HCT116 (cell line): ENCODE data around the gene VPS39. TPM values are rescaled to one million over a fixed set of nuclear protein-coding genes. Genes with fewer than 3 reads are reported as not detected.

Experiments
- ATAC-seq: fragments of 200-7000 bp; cut with Tn5 transposase; 2 replicates; pipeline ENCODE4 v1.9.1; 2020; ENCODE audit warnings: mild to moderate bottlenecking, moderate library complexity
- BruUV-seq: library from RNA; stranded (reverse); fragments of 400-500 nt; replicated peaks from 2 replicates; lab custom pipeline; 2021; lab: Mats Ljungman, UMichigan
- CTCF ChIA-PET: fragments of 300-600 bp; sonication (Branson Sonifier 250); formaldehyde crosslinking; loops from one replicate; lab custom pipeline; 2021; ENCODE audit warnings: antibody characterized with exemption; lab: Charles Lee
- POLR2A ChIA-PET: fragments of 300-600, 350-600 bp; sonication (Branson Sonifier 250); formaldehyde crosslinking; loops from one replicate; lab custom pipeline; 2021; ENCODE audit warnings: antibody characterized with exemption; lab: Charles Lee
- RAD21 ChIA-PET, 2 experiments: fragments of 300-600 bp; sonication (Branson Sonifier 250); formaldehyde crosslinking; loops; one replicate each; lab custom pipeline; 2023; ENCODE audit warnings: low total read pairs in 2 of 2; ENCODE audit not compliant: uncharacterized antibody in 2 of 2, unreplicated experiment in 2 of 2, low non-redundant PET in 1 of 2; lab: Charles Lee
- DNase-seq: peaks from one replicate; pipeline ENCODE4 v3.0.0-alpha.2; 2010; ENCODE audit warnings: low read depth, low spot score
- H2AFZ ChIP-seq: fragments of 200-600 bp; shearing (Covaris generic), sonication (generic); 2 replicates; pipeline ENCODE4 v1.6.1; 2017; ENCODE audit warnings: low read depth, mixed run types, mixed read lengths, antibody characterized with exemption, low read length; ENCODE audit not compliant: poor library complexity, severe bottlenecking
- H3K27ac ChIP-seq: 2 replicates; pipeline ENCODE4 v1.5.1; 2012; ENCODE audit warnings: low read depth, low read length
- H3K27me3 ChIP-seq: fragments of 200-600 bp; sonication (generic); 2 replicates; pipeline ENCODE4 v1.6.1; 2016; ENCODE audit warnings: mixed run types, low read length, mixed read lengths; ENCODE audit not compliant: insufficient read depth
- H3K36me3 ChIP-seq, 2 experiments: fragments of 200-500 bp in 1 of 2; fragments of 200-600 bp in 1 of 2; sonication (Bioruptor generic) in 1 of 2; sonication (generic) in 1 of 2; 2 replicates each; pipeline versions ENCODE4 v1.5.1 to v1.6.1; 2014 to 2016; ENCODE audit warnings: low read length in 2 of 2, inconsistent platforms in 1 of 2, mixed read lengths in 1 of 2, mixed run types in 1 of 2; ENCODE audit not compliant: insufficient read depth in 2 of 2, control insufficient read depth in 1 of 2
- H3K4me1 ChIP-seq, 2 experiments: fragments of 200-600 bp in 1 of 2; sonication (generic) in 1 of 2; 2 replicates each; pipeline versions ENCODE4 v1.5.1 to v1.6.1; 2012 to 2017; ENCODE audit warnings: low read length in 2 of 2, inconsistent platforms in 1 of 2, mild to moderate bottlenecking in 1 of 2, mixed read lengths in 1 of 2, mixed run types in 1 of 2, moderate library complexity in 1 of 2; ENCODE audit not compliant: insufficient read depth in 2 of 2, control insufficient read depth in 1 of 2
- H3K4me2 ChIP-seq: fragments of 200-600 bp; sonication (generic); 2 replicates; pipeline ENCODE4 v1.6.1; 2017; ENCODE audit warnings: mixed run types, low read length, mixed read lengths
- H3K4me3 ChIP-seq, 2 experiments: fragments of 200-600 bp in 1 of 2; sonication (generic) in 1 of 2; replicated peaks in 1 of 2; 2 replicates each; pipeline ENCODE4 v1.5.1; 2011 to 2016; ENCODE audit warnings: low read length in 2 of 2, control low read depth in 1 of 2, low read depth in 1 of 2, mild to moderate bottlenecking in 1 of 2, mixed read lengths in 1 of 2, mixed run types in 1 of 2
- H3K79me2 ChIP-seq: fragments of 200-600 bp; sonication (generic); 2 replicates; pipeline ENCODE4 v1.6.1; 2017; ENCODE audit warnings: mild to moderate bottlenecking, mixed run types, low read length, moderate library complexity, mixed read lengths; ENCODE audit not compliant: insufficient read depth
- H3K9ac ChIP-seq: fragments of 200-600 bp; sonication (generic); 2 replicates; pipeline ENCODE4 v1.6.1; 2016; ENCODE audit warnings: low read length, mixed read lengths
- H3K9me2 ChIP-seq: fragments of 200-600 bp; sonication (generic), shearing (Covaris generic); 2 replicates; pipeline ENCODE4 v1.6.1; 2017; ENCODE audit warnings: mixed run types, mild to moderate bottlenecking, moderate library complexity; ENCODE audit not compliant: insufficient read depth
- H3K9me3 ChIP-seq, 2 experiments: fragments of 200-500 bp in 1 of 2; fragments of 200-600 bp in 1 of 2; sonication (Bioruptor generic) in 1 of 2; sonication (generic) in 1 of 2; 2 replicates each; pipeline ENCODE4 v1.6.1; 2014 to 2017; ENCODE audit warnings: low read length in 2 of 2, mixed read lengths in 2 of 2, inconsistent platforms in 1 of 2, low read depth in 1 of 2, mild to moderate bottlenecking in 1 of 2, mixed run types in 1 of 2, moderate library complexity in 1 of 2; ENCODE audit not compliant: control insufficient read depth in 1 of 2, insufficient read depth in 1 of 2
- H4K20me1 ChIP-seq: fragments of 200-600 bp; sonication (generic), shearing (Covaris generic); 2 replicates; pipeline ENCODE4 v1.6.1; 2017; ENCODE audit warnings: mixed run types, mild to moderate bottlenecking, moderate library complexity; ENCODE audit not compliant: insufficient read depth
- ATF3 ChIP-seq: IDR thresholded peaks from 2 replicates; pipeline ENCODE4 v1.6.1; 2012
- CTCF ChIP-seq, 3 experiments: fragments of 200-600 bp in 1 of 3; sonication (generic) in 1 of 3; IDR thresholded peaks in 2 of 3; conservative IDR thresholded peaks in 1 of 3; 2 replicates each; pipeline ENCODE4 v1.5.1; 2012 to 2017; ENCODE audit warnings: low read depth in 2 of 3, low read length in 2 of 3, antibody characterized with exemption in 1 of 3, borderline replicate concordance in 1 of 3, control low read depth in 1 of 3, mild to moderate bottlenecking in 1 of 3, mixed read lengths in 1 of 3, mixed run types in 1 of 3, moderate library complexity in 1 of 3; ENCODE audit not compliant: insufficient read depth in 1 of 3
- EGR1 ChIP-seq: IDR thresholded peaks from 2 replicates; pipeline ENCODE4 v1.6.1; 2012; ENCODE audit warnings: low read depth
- MAX ChIP-seq: IDR thresholded peaks from 2 replicates; pipeline ENCODE4 v1.6.1; 2012
- POLR2AphosphoS5 ChIP-seq: IDR thresholded peaks from 2 replicates; pipeline ENCODE4 v1.6.1; 2011; ENCODE audit warnings: mild to moderate bottlenecking, low read depth, low read length, moderate library complexity
- YY1 ChIP-seq: IDR thresholded peaks from 2 replicates; pipeline ENCODE4 v1.6.1; 2011; ENCODE audit warnings: low read length, low read depth, moderate library complexity, mild to moderate bottlenecking; ENCODE audit not compliant: insufficient replicate concordance; ENCODE audit errors: extremely low read depth
- intact Hi-C: fragments of 100-400 bp; cut with micrococcal nuclease; formaldehyde crosslinking; loops from 2 replicates; pipeline ENCODE4 v1.10.0; 2022
- total RNA-seq: library from RNA; stranded (reverse); gene quantifications from one replicate; pipeline ENCODE4 v1.2.1, GENCODE V29; 2021; ENCODE audit not compliant: unreplicated experiment

The VPS39 gene
- total RNA-seq, 1 experiment from 2014 or later: 40.1 TPM

- no peak for ATAC-seq
- CTCF ChIA-PET: interaction anchor here (1.0 kb wide), 1 partner anchor 48 kb away, joined by 4 read pairs; no protein-coding TSS in a partner anchor
- H3K4me2 ChIP-seq: no peak overlapping the region
- RAD21 ChIA-PET: no interaction called here
- BruUV-seq: no TSS peak
- no peaks in the 10 kb centered on the region for H3K36me3 ChIP-seq
- no peaks in the 10 kb centered on the region for H3K9me3 ChIP-seq
- TF ChIP-seq MAX (no peak), POLR2AphosphoS5 (no peak), YY1 (no peak), EGR1 (no peak), CTCF (IDR thresholded peaks at IDR 0.05 in 2 of 3, conservative IDR thresholded peaks at IDR 0.05 in 1 of 3; ENCODE audit: borderline replicate concordance in 1 of 3, insufficient read depth in 1 of 3, low read depth in 2 of 3, low read length in 2 of 3) (no peak), ATF3 (no peak)
- TF ChIP-seq, all 23 proteins: peak for 0
- no peak for DNase-seq
- POLR2A ChIA-PET: no interaction called here
- Histone ChIP-seq H3K9me2 (no peaks in the 10 kb centered on the region), H3K27me3 (peaks cover 10% of the 10 kb centered on the region), H3K4me1 (peaks cover 5 to 8% of the 10 kb centered on the region in 2 experiments; a peak in 3 of 4 replicates), H3K4me3 (no peak overlapping the region), H3K79me2 (no peaks in the 10 kb centered on the region), H3K9ac (no peak overlapping the region), H2AFZ (no peak overlapping the region), H3K27ac (no peak overlapping the region), H4K20me1 (no peaks in the 10 kb centered on the region)
- intact Hi-C loops: no loop called here
Observed at GRCh38 chr15:42131826-42132806, 76.0 kb downstream of the VPS39 start.
